Umbilical cord (tissue), 2 donors: ENCODE data around the gene COQ9. TPM values are rescaled to one million over a fixed set of nuclear protein-coding genes. Genes with fewer than 3 reads are reported as not detected.
"Not testable (repeated sequence)": the region's sequence is repeated elsewhere in the genome, so short reads cannot be mapped to it uniquely, and the experiment has no call there.

Experiments used
- DNase-seq: peaks from one replicate; pipeline ENCODE4 v3.0.0-alpha.2; 2015; ENCODE audit warnings: low spot score
- total RNA-seq: library from RNA; depleted of rRNA; stranded (reverse); fragments of >200 nt; gene quantifications from one replicate; pipeline ENCODE4 v1.2.3, GENCODE V29; 2014; ENCODE audit warnings: low replicate concordance; ENCODE audit not compliant: insufficient read depth

Gene COQ9
- total RNA-seq, 1 donor from 2014 or later: 25.3 TPM

DNA sequence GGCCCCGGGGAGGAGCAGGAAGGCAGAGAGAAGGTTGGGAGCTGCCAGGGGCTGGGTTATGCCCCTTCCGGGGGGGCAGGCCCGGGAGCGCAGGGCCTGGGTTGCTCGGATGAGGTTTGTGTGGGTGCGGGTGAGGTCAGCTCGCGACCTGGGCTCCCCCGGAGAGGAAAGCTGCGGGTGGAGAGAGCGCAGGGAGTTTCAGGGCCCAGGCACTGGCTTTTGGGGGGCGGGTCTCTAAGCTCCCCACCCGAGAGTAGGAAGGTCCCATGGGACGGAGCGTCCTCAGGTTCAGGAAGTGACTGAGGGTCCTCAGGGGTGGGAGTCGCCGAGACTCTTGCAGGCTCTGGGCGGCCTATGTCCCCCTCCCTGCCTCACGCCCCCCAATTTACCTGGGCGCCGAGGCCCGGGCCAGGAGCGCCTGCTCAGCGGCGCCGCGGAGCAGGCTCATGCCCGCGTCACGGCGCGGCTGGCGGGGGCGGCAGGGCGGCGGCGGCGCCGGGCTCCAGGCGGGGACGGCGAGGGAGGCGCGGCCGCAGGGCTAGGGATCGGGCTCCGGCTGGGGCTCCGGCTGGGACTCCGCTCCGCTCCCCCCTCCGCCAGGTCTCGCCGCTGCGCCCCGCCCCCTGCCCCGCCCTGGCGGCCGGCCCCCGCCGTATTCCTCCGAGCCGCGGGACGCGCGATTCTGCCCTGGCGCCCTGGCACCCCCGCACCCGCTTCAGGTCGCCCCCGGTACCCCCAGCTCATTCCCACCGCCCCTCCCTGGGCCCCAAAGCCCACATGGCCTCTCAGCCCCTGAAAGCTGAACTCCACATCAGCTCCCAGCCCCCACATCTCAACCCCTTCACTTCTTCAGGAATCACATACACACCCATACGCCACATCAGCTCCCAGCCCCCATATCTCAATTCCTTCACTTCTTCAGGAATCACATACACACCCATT lies 38.9 kb downstream of the COQ9 start, which contains the start of gene DOK4:
Gene DOK4 (minus strand): TSS at position 578 of the 942 bp plus-strand sequence. CDS start 6,986 bp downstream, outside the sequence.
- DNase-seq: peak; percentile 80

DNA sequence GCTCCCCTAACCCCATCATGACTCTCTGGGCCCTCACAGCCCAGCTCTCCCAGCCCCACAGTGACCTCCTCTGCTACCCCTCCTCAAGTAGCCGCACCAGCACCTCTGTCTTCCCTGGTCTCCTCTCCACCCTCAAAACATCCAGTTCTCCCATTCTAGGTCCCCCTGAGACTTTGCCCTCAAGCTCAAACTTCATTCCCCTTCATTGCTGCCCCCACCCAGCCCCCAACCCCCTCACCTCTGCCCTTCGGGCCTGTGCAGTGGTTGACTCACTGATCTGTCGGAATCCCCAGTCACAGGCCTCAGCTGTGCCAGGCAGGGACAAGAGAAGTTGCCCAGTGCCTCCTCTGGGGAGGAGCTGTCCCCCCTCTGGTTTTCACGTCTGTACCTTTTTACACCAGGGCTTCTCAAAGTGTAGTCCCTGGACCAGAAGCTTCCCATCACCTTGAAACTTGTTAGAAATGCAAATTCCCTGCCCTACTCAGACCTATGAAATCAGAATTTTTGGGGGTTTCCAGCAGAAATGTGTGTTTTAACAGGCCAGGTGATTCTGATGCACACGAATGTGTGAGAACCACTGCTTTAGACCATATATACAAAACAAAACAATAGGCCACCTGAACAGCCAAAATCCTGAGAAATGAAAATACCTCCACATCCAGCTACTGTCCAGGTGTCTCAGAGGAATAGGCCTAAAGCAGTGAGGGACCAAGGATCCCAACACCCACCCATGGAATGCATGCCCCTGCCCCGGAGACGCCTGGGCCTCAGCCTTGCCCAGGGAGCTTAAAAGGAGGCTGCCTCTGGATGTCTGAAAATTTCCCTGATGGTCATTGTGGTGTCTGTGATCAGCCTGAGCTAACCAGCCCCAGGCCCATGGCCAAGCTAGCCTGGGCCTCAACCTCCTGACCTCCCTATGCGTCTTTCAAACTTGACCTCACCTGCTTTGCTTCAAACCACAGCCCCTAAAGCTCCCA lies 39.9 kb downstream of the COQ9 start:
- DNase-seq: no peak

DNA sequence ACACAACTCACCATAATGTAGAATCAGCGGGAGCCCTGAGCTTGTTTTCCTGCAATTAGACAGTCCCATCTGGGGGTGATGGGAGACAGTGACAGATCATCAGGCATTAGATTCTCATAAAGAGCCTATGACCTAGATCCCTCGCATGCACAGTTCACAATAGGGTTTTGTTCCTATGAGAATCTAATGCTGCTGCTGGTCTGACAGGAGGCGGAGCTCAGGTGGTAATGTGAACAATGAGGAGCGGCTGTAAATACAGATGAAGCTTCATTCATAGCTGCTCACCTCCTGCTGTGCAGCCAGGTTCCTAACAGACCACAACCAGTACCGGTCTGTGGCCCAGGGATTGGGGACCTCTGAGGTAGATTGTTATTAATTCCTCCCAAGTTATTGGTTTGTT lies 42.0 kb downstream of the COQ9 start:
- DNase-seq: no peak

DNA sequence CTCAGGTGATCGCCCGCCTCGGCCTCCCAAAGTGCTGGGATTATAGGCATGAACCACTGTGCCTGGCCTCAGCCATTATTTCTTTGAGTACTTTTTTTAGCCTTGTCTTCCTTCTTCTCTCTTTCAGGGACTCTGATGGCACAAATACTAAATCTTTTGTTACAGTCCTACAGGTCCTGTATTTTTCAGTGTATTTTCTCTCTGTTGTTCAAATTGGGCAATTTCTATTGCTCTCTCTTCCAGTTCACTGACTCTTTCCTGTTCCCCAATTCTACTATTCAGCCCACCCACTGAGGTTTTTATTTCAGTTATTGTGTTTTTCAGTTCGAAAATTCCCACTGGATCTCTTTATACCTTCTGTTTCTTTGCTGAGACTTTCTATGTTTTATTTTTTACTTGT lies 46.5 kb downstream of the COQ9 start:
- DNase-seq: no peak

DNA sequence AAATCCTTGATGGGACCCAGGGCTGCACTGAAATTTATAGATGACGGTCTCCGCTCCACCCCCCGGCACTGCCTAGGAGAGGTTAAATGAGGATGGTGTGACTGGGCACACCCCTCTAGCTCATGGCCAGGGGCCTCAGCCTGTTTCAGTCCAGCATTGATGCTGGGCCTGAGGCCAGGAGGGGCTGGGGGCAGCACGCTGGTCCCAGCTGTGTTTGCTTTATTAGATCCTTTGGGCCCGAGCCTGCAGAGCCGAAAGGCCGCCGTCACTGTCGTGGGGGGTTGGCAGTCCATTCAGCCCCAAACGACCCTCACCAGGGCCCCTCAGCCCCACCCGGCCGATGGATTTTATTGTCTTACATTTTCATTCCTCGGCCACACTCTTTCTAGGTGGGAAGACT lies 49.8 kb downstream of the COQ9 start:
- DNase-seq: no peak

DNA sequence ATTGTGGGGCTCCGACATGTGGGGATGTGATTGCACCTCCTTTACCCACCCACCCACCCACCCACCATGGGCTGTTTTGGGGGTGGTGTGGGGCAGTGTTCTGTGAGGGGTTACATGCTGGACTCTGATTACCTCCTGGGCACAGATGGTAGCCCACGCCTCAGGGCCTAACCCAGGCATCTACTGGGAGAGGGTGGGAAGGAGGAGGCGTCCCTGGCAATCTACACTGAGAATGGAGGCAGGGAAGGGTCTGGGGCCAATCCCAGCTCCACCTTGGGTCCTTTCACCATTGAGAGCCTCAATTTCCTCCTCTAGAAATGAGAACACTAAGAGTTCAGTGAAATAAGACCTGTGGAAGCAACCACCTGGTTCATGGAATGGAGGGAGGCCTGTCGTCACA lies 50.8 kb downstream of the COQ9 start:
- no peak for DNase-seq

DNA sequence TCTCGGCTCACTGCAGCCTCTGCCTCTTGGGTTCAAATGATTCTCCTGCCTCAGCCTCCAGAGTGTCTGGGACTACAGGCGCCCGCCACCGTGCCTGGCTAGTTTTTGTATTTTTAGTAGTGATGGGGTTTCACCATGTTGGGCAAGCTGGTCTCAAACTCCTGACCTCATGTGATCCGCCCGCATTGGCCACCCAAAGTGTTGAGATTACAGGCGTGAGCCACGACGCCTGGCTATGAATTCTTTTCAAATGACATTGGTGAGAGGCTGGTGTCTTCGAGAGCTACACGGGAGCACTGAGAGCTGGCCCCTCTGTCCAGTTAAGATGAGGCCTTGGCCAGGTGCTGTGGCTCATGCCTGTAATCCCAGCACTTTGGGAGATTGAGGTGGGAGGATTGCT lies 52.7 kb downstream of the COQ9 start:
- DNase-seq: not testable (repeated sequence)

DNA sequence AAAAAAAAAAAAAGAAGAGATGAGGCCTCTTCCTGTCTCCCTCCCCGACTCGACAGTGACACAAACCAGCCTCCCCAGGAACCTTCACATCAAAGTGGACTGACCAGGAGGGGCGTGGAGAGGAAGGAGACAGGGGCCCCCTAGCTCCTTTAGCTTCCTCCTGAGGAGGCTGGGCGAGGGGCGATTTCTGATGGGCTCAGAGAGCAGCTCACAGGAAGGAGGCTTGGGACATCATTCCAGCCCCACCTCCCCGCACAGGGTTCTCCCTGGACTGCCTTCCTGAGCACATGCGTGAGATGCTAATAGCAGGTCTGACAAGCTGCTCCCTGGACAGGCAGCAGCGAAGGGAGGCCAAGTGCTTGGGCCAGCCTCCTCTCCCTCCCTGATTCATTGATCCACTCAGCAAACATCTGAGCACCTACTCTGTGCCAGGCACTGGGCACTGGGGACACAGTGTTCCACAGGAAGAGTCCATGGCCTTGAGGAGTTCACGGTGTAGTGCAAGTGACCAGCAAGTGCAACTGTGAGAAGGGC lies 53.4 kb downstream of the COQ9 start:
- peak; percentile 90 for DNase-seq

DNA sequence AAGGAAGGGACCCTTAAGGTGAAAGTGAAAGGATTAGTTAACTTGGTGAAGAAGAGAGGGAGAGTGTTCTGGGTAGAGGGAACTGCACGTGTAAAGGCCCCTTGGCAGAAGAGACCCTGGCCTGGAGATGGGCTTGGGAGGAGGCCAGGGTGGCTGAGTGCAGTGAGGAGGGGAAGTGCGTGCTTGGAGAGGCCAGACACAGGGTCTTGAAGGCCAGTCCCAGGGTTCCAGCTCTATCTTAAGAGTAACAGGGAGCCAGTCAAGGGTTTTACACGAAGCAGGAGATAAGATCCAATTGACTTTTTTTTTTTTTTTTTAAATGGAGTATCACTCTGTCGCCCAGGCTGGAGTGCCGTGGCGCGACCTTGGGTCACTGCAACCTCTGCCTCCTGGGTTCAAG lies 54.2 kb downstream of the COQ9 start:
- no peak for DNase-seq

DNA sequence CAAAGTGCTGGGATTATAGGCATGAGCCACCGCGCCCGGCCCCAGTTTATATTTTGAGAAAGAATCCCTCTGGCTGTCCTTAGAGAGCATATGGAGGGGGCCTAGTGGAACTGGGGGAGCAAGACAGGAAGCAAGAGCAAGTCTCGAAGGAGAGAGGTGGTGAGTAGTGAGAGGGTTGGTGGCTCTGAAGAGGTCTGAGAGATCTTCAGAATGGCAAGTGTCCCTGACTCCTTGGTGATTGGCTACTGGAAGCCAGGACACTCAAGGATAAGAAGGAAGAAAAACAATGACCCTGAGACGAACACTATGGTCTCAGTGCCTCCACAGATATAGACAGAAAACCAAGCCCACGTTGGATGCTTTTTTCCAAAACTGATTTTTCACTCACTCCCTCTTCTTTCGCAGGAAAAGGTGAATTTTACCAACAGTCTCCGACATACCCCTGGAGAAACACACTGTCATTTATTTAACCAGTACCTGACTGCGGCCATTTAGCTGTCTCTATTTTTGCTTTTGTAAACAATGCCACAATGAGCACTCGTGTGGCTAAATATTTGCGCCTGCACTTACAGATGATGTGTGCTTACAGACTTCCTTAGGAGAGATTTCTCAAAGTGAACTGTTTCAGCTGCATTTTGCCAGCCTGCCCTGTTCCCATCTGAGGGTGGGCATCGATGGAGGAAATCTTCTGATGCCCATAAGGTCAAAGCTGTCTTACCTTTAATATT lies 54.9 kb downstream of the COQ9 start:
- no peak for DNase-seq

DNA sequence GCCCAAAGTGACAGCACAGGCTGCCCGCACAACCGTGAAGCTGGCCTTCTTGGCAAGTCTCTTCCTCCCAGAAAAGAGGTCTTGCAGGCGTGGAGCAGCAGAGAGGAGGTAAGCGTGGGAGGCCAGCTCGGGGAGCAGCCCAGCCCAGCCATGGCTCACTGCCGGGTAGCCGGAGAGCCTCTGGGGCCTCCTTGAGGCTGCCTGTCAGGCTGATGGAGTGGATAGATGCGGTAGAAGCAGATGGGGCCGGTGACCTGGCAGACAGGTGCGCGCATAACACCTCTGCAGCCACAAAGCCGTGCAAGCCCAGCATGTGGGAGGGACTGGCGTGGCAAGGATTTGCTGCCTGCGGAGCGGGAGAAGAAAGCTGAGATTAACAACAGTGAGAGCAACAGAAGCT lies 56.1 kb downstream of the COQ9 start:
- no peak for DNase-seq

DNA sequence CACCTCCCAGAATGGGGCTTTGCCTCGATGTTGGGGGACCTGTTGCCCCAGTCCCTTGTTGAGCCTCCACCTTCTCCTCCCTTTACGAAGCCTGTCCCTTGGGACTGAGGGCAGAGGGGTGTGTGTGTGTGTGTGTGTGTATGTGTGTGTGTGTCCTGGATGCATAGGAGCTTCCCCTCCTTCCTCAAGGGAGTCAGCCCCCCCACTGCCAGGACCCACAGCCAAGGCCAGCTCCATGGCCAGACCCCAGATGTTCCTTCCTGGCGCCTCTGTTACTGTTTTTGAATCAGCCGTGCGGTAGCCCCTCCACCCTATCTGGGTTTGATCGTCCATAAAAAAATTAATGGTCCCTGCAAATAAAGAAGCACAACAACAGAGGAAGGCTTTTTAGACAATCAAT lies 56.7 kb downstream of the COQ9 start:
- no peak for DNase-seq

DNA sequence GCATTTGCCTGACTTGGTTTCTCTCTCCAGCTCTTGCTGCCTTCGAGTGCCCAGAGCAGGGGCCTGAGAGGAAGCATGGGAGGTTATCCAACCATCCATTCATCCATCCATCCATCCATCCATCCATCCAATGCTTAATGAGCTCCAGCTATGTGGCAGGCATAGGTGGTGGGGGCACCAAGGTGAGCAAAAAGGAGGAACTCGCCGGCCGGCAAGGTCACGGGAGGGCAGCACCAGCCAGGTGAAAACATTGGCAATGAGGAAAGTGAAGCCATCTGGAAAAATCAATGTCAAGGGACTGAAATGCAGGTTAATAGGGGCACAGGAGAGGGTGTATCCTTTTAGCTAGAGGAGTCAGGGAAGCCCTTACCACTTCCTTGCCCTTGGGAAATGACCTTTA lies 57.2 kb downstream of the COQ9 start:
- no peak for DNase-seq

DNA sequence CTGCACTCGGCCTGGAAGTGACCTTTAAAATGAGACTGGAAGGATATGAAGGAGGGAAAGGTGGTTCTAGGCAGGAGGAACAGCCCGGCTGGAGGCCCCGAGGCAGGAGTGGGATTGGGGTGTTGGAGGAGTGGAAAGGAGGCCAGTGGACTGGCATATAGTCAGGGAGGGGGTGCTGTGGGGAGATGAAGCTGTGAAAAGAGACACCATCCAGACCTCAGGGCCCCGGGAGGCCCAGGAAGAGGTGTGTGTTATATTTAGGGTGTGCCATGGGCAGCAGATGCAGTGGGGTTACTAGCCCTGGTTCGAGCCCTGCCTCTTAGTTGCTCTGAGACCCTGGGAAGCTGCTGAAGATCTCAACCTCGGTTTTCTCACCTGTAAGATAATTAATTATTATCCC lies 57.9 kb downstream of the COQ9 start:
- DNase-seq: no peak

DNA sequence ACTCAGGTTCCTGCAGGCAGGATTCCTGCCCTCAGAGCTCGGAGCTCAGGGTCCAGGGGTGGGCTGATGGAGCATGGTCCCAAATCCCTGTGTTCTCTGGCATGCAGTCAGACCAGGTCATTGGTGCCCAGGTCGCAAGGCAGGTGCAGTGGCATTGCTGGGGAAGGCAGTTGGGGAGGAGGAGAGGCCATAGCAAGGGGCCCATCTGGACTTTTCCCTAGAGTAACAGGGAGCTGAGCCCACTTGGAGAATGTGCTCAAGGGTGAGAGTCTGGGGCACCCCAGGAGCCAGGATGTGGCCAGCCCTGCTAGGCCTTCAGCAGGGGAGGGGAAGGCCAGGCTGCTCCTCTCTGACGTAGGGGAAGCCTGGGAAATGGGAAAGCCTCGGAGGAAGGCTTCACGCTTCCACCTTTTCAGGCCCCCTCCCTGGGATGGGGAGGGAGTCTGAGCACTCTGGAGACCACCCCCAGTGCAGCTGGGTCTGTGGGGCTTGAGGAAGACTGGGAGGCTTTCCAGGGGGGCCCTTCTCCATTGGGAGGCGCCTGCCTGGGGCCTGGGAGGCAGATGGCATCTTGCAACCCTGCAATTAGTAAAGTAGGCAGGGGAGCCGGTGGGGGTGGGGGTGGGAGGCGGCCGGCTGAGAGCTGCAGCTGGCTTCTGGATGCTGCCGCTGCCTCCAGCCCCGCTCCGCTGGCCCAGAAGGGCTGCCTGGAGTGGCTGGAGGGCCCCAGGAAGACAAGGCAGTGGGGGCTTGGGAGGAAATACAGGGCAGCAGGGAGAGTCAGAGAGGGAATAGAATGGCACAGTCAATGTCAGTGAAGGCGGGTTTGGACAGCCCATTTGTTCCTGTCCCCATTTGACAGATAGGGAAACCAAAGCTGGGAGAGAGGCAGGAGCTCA lies 60.1 kb downstream of the COQ9 start:
- DNase-seq: peak; percentile 39

DNA sequence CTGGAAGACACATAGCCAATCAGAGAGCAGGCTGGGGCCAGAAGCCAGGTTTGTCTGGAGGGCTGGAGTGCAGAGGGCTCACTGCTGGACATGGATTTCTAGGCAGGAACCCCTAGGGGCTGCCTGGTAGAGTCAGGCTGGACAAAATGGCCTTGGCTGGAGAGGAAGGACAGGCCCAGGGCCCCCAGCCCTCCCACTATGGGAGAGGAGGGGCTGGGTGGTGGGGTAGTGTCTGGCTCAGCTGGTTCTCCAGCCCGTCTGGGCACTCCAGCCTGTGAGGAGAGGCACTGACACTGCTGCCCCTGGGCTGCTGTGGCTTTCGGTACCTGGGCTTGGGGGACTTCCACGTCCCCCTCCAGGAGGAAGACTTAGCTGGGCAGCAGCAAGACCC lies 60.8 kb downstream of the COQ9 start:
- DNase-seq: no peak

DNA sequence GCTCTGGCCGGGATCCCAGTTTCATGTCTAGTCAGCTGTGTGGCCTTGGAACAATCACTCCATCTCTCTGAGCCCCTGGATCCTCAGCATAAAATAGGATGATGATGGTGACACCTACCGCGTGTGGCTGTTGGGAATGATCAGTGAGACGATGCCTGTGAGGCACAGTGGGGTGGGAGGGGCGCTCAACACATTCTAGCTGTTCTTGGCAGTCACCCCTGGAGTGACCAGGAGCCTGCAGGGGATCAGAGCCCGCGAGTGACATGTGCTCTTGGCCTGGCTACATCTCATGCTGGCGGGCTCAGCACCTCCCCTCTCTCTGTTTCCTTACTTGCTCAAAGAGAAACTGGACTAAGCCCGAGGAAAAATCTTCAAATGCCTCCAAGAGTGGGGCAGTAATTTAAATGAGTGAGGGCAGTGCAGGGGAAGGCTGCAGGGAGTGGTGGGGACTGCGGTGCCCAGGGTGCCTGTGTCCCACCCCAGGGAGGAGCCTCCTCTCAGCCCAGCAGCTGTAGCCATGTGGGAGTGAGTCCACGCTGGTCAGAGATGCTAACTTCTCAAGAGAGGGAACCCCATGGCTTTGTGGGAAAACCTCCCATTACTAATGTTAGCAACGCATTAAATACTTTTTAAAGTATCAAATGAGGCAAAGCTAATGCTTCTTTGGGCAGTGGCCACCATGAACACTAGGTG lies 62.1 kb downstream of the COQ9 start:
- no peak for DNase-seq

DNA sequence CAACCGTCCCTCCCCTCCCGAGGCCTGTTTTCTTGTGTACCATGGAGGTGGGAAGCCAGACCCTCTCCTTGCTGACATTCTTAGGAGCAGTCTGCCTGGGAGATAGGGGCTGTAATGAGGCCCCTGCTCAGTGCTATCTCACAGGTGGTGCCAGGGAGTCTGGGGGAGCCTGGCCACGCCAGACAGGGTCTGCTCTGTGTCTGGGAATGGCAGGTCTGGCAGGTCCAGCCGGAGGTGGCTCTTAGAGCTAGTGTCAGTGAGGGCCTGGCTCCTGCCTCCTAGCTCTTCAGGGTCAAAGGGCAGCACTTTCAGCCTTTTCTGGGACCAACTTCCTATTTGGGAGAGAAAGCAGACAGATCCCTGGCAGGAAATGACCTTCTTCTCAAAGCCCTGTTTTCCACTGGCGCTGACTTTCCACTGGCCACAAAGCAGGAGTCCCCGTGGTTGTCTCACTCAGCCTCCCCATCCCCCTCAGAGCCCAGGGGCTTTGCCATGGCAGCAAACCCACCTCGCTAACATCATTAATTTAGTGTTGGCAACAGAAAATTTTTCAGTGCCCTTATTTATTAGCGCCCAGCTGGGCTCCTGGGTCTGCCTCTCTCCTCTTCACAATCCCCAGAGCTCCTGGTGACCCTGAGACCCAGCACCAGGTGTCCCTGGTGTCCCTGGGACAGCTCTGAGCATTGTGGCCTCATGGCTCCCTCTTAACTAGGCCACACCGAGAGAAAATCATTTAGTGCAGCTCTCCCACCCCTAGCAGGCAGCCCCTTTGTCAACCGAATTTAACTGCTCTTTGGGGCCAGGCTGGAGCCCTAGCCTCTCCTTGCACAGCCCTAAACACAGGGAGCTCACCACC lies 63.0 kb downstream of the COQ9 start:
- DNase-seq: no peak
